Fibroblast of lung (primary cell): ENCODE measurements around the gene NUP98. TPM values are rescaled to one million over a fixed set of nuclear protein-coding genes. Genes with fewer than 3 reads are reported as not detected.

Source experiments
- DNase-seq, 2 donors: peaks; one replicate each; pipeline versions ENCODE4 v3.0.0 to v3.0.0-alpha.2; 2010; ENCODE audit warnings: low read depth in 2 of 2
- H2AFZ ChIP-seq: 2 replicates; pipeline ENCODE4 v1.5.1; 2012; ENCODE audit warnings: low read length, control low read depth, inconsistent platforms
- H3K27ac ChIP-seq: 2 replicates; pipeline ENCODE4 v1.5.1; 2011; ENCODE audit warnings: low read length, control low read depth; ENCODE audit not compliant: insufficient read depth
- H3K27me3 ChIP-seq: 2 replicates; pipeline ENCODE4 v1.5.1; 2011; ENCODE audit warnings: mild to moderate bottlenecking, low read length; ENCODE audit not compliant: control insufficient read depth, insufficient read depth
- H3K36me3 ChIP-seq: 2 replicates; pipeline ENCODE4 v1.5.1; 2011; ENCODE audit warnings: low read length; ENCODE audit not compliant: control insufficient read depth, insufficient read depth
- H3K4me1 ChIP-seq: 2 replicates; pipeline ENCODE4 v1.5.1; 2011; ENCODE audit warnings: low read length; ENCODE audit not compliant: control insufficient read depth, insufficient read depth; ENCODE audit errors: extremely low read depth
- H3K4me2 ChIP-seq: 2 replicates; pipeline ENCODE4 v1.5.1; 2011; ENCODE audit warnings: low read length, control low read depth; ENCODE audit not compliant: insufficient read depth; ENCODE audit errors: extremely low read depth
- H3K4me3 ChIP-seq, 4 experiments: fragments of 200-600 bp in 1 of 4; sonication (generic) in 1 of 4; replicated peaks in 1 of 4; 2 replicates each; pipeline ENCODE4 v1.5.1; 2011 to 2016; ENCODE audit warnings: low read length in 4 of 4, low read depth in 3 of 4, mild to moderate bottlenecking in 3 of 4, control low read depth in 2 of 4, inconsistent platforms in 1 of 4, mixed read lengths in 1 of 4; ENCODE audit not compliant: insufficient read depth in 1 of 4; ENCODE audit errors: control extremely low read depth in 1 of 4
- H3K79me2 ChIP-seq: 2 replicates; pipeline ENCODE4 v1.5.1; 2012; ENCODE audit warnings: mild to moderate bottlenecking, low read length, inconsistent platforms; ENCODE audit not compliant: control insufficient read depth, insufficient read depth
- H3K9ac ChIP-seq: 2 replicates; pipeline ENCODE4 v1.5.1; 2011; ENCODE audit warnings: mild to moderate bottlenecking, low read length, control low read depth; ENCODE audit not compliant: insufficient read depth
- H3K9me3 ChIP-seq: 2 replicates; pipeline ENCODE4 v1.5.1; 2012; ENCODE audit warnings: low read depth, low read length; ENCODE audit not compliant: control insufficient read depth, insufficient read depth
- H4K20me1 ChIP-seq: 2 replicates; pipeline ENCODE4 v1.5.1; 2011; ENCODE audit warnings: low read length; ENCODE audit not compliant: control insufficient read depth, insufficient read depth; ENCODE audit errors: extremely low read depth
- EZH2 ChIP-seq: IDR thresholded peaks from 2 replicates; pipeline ENCODE4 v1.5.1; 2012; ENCODE audit warnings: low read length, control low read depth, mild to moderate bottlenecking; ENCODE audit errors: missing control alignments
- polyA plus RNA-seq, 2 donors: library from polyadenylated mRNA; depleted of rRNA in 1 of 2; stranded (reverse) in 1 of 2; unstranded in 1 of 2; fragments of >200 nt; gene quantifications; 2 replicates each; pipeline ENCODE4 v1.2.1, GENCODE V29; 2011 to 2012; ENCODE audit warnings: missing spikeins in 1 of 2
- total RNA-seq: library from RNA; depleted of rRNA; stranded (reverse); fragments of >200 nt; gene quantifications from 2 replicates; pipeline ENCODE4 v1.2.1, GENCODE V29; 2014
- TF ChIP-seq, protein P1 (sequence below), 2 donors: IDR thresholded peaks in 1 of 2; conservative IDR thresholded peaks in 1 of 2; 1 replicate in 1 of 2; 2 replicates in 1 of 2; pipeline ENCODE4 v1.5.1; 2011 to 2012; ENCODE audit warnings: low read length in 2 of 2, control low read depth in 1 of 2, inconsistent platforms in 1 of 2, low read depth in 1 of 2, mild to moderate bottlenecking in 1 of 2

NUP98 gene
- total and polyA plus RNA-seq, 2 donors (not counting 1 experiment from before 2014, with no cell fraction given) = 60.6 to 99.6 TPM

GRCh38 chr11:3635641-3636375 is 161.5 kb downstream of the NUP98 start:
- Histone ChIP-seq H3K79me2 (no peaks in the 10 kb centered on the region), H3K9me3 (no peaks in the 10 kb centered on the region), H3K4me3 (no peak overlapping the region), H3K9ac (no peak overlapping the region), H2AFZ (no peak overlapping the region), H3K4me2 (no peak overlapping the region), H3K4me1 (no peaks in the 10 kb centered on the region), H4K20me1 (no peaks in the 10 kb centered on the region), H3K36me3 (no peaks in the 10 kb centered on the region), H3K27me3 (no peaks in the 10 kb centered on the region), H3K27ac (no peak overlapping the region)
- DNase-seq = no peak
- TF ChIP-seq EZH2 = no peak
- TF ChIP-seq, protein P1, sequence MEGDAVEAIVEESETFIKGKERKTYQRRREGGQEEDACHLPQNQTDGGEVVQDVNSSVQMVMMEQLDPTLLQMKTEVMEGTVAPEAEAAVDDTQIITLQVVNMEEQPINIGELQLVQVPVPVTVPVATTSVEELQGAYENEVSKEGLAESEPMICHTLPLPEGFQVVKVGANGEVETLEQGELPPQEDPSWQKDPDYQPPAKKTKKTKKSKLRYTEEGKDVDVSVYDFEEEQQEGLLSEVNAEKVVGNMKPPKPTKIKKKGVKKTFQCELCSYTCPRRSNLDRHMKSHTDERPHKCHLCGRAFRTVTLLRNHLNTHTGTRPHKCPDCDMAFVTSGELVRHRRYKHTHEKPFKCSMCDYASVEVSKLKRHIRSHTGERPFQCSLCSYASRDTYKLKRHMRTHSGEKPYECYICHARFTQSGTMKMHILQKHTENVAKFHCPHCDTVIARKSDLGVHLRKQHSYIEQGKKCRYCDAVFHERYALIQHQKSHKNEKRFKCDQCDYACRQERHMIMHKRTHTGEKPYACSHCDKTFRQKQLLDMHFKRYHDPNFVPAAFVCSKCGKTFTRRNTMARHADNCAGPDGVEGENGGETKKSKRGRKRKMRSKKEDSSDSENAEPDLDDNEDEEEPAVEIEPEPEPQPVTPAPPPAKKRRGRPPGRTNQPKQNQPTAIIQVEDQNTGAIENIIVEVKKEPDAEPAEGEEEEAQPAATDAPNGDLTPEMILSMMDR (conservative IDR thresholded peaks at IDR 0.05 in 1 of 2, IDR thresholded peaks at IDR 0.05 in 1 of 2; ENCODE audit: low read depth in 1 of 2, low read length in 2 of 2) = no peak

DNA sequence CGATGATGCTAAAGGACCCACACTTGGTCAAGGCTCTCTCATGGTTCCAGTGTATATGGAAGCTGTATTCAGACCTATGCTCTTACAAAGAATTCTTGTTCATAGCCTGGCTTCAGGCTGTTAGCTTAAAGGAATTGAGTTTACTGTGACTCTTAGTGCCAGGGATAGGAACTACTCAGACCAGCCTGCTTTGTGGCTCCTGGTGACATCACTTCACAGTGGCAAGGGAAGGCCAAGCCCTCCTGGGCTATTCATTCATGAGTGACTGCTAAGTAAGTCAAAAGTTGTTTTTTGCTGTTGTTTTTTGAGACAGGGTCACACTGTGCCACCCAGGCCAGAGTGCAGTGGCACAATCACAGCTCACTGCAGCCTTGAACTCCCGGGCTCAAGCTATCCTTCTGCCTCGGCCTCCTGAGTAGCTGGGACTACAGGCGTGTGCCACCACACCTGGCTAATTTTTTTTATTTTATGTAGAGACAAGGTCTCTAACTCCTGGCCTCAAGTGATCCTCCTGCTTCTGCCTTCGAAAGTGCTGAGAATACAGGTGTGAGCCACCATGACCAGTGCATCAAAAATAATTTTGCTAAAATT is 165.2 kb downstream of the NUP98 start:
- no peak overlapping the region for H2AFZ ChIP-seq
- H3K27me3 ChIP-seq = no peaks in the 10 kb centered on the region
- H3K27ac ChIP-seq = no peak overlapping the region
- no peak overlapping the region for H3K9ac ChIP-seq
- no peaks in the 10 kb centered on the region for H3K79me2 ChIP-seq
- no peak for DNase-seq
- no peaks in the 10 kb centered on the region for H4K20me1 ChIP-seq
- no peaks in the 10 kb centered on the region for H3K36me3 ChIP-seq
- H3K4me2 ChIP-seq = no peak overlapping the region
- no peak overlapping the region for H3K4me3 ChIP-seq
- no peaks in the 10 kb centered on the region for H3K9me3 ChIP-seq
- TF ChIP-seq EZH2 = no peak
- TF ChIP-seq, protein P1 (conservative IDR thresholded peaks at IDR 0.05 in 1 of 2, IDR thresholded peaks at IDR 0.05 in 1 of 2; ENCODE audit: low read depth in 1 of 2, low read length in 2 of 2) = no peak
- no peaks in the 10 kb centered on the region for H3K4me1 ChIP-seq

GRCh38 chr11:3631331-3631730 is 166.0 kb downstream of the NUP98 start:
- Histone ChIP-seq H3K4me1 (no peaks in the 10 kb centered on the region), H3K36me3 (no peaks in the 10 kb centered on the region), H3K4me2 (no peak overlapping the region), H3K9me3 (no peaks in the 10 kb centered on the region), H3K4me3 (no peak overlapping the region), H2AFZ (no peak overlapping the region), H4K20me1 (no peaks in the 10 kb centered on the region), H3K27me3 (no peaks in the 10 kb centered on the region), H3K27ac (no peak overlapping the region), H3K9ac (no peak overlapping the region), H3K79me2 (no peaks in the 10 kb centered on the region)
- TF ChIP-seq, protein P1 (conservative IDR thresholded peaks at IDR 0.05 in 1 of 2, IDR thresholded peaks at IDR 0.05 in 1 of 2; ENCODE audit: low read depth in 1 of 2, low read length in 2 of 2) = no peak
- no peak for TF ChIP-seq EZH2
- no peak for DNase-seq
